Spinal cord (tissue), 10 donors: ENCODE measurements around the gene MAML3. TPM values are rescaled to one million over a fixed set of nuclear protein-coding genes. Genes with fewer than 3 reads are reported as not detected.

ENCODE experiments used
- DNase-seq, 6 donors: peaks; one replicate each; pipeline versions ENCODE4 v3.0.0 to v3.0.0-alpha.2; 2013 to 2015; ENCODE audit warnings: low spot score in 6 of 6, low read depth in 4 of 6
- H3K27ac ChIP-seq: one replicate; pipeline ENCODE4 v1.5.1; 2013; ENCODE audit warnings: low read depth, low read length, control low read depth
- H3K27me3 ChIP-seq: one replicate; pipeline ENCODE4 v1.6.1; 2013; ENCODE audit warnings: low read length; ENCODE audit not compliant: control insufficient read depth, insufficient read depth
- H3K36me3 ChIP-seq: one replicate; pipeline ENCODE4 v1.6.1; 2013; ENCODE audit warnings: low read length; ENCODE audit not compliant: control insufficient read depth, insufficient read depth
- H3K4me1 ChIP-seq: one replicate; pipeline ENCODE4 v1.6.1; 2013; ENCODE audit warnings: low read length; ENCODE audit not compliant: control insufficient read depth, insufficient read depth
- H3K4me3 ChIP-seq: one replicate; pipeline ENCODE4 v1.5.1; 2013; ENCODE audit warnings: low read depth, low read length, control low read depth
- H3K9me3 ChIP-seq: one replicate; pipeline ENCODE4 v1.6.1; 2013; ENCODE audit warnings: low read length; ENCODE audit not compliant: control insufficient read depth, insufficient read depth
- WGBS: methylation state at CpG from one replicate; pipeline ENCODE4 v1.1.5; 2013; ENCODE audit warnings: missing lambda C conversion rate; ENCODE audit not compliant: insufficient coverage; 5-methylcytosine and 5-hydroxymethylcytosine counted together
- polyA plus RNA-seq, 2 donors: library from polyadenylated mRNA; unstranded; fragments of 120-200 nt; gene quantifications; one replicate each; pipeline ENCODE4 v1.2.1, GENCODE V29; 2013; ENCODE audit not compliant: insufficient read length in 2 of 2
- total RNA-seq, 2 donors: library from RNA; depleted of rRNA in 1 of 2; stranded (reverse); fragments of 120-200 nt in 1 of 2; fragments of >200 nt in 1 of 2; gene quantifications; one replicate each; pipeline versions ENCODE4 v1.2.3 to v1.2.4, GENCODE V29; 2013 to 2014
- donor health status: healthy.

MAML3 gene
- total and polyA plus RNA-seq, 4 donors: 6.0 to 11.0 (median 8.2) TPM

- H3K9me3 ChIP-seq: no peaks in the 10 kb centered on the region
- peak in 2 of 6 donors; percentile 29 to 63 for DNase-seq
- no peak overlapping the region for H3K27ac ChIP-seq
- H3K4me1 ChIP-seq: peaks cover 8% of the 10 kb centered on the region
- WGBS: 82% methylated on average over 6 of the region's 9 CpGs
- H3K4me3 ChIP-seq: no peak overlapping the region
- H3K36me3 ChIP-seq: no peaks in the 10 kb centered on the region
- H3K27me3 ChIP-seq: no peaks in the 10 kb centered on the region
Measured at GRCh38 chr4:140134746-140135425, 19.1 kb downstream of the MAML3 start.

- no CpG with 5 or more reads among the region's 3 CpGs for WGBS
- H3K36me3 ChIP-seq: no peaks in the 10 kb centered on the region
- no peak for DNase-seq
Measured at GRCh38 chr4:140133576-140133975, 20.4 kb downstream of the MAML3 start.

GRCh38 chr4:140131675-140132229 is 22.2 kb downstream of the MAML3 start:
- Histone ChIP-seq H3K36me3 (no peaks in the 10 kb centered on the region), H3K4me1 (peaks cover 8% of the 10 kb centered on the region), H3K27me3 (no peaks in the 10 kb centered on the region), H3K9me3 (no peaks in the 10 kb centered on the region), H3K27ac (no peak overlapping the region), H3K4me3 (no peak overlapping the region)
- DNase-seq: no peak
- 100% methylated on average over 2 of the region's 5 CpGs for WGBS

More at GRCh38 chr4:140133576-140133975, 20.4 kb downstream of the MAML3 start:
- Histone ChIP-seq H3K27me3 (no peaks in the 10 kb centered on the region), H3K4me3 (no peak overlapping the region), H3K27ac (no peak overlapping the region), H3K9me3 (no peaks in the 10 kb centered on the region), H3K4me1 (peaks cover 8% of the 10 kb centered on the region)

- Histone ChIP-seq H3K36me3 (no peaks in the 10 kb centered on the region), H3K27ac (no peak overlapping the region), H3K4me1 (peaks cover 8% of the 10 kb centered on the region), H3K9me3 (no peaks in the 10 kb centered on the region), H3K27me3 (no peaks in the 10 kb centered on the region), H3K4me3 (no peak overlapping the region)
- no peak for DNase-seq
- WGBS: no CpG with 5 or more reads among the region's 2 CpGs
Measured at GRCh38 chr4:140130677-140131076, 23.3 kb downstream of the MAML3 start.

GRCh38 chr4:140127422-140127821 is 26.6 kb downstream of the MAML3 start:
- Histone ChIP-seq H3K4me3 (no peak overlapping the region), H3K36me3 (no peaks in the 10 kb centered on the region), H3K27me3 (no peaks in the 10 kb centered on the region), H3K9me3 (no peaks in the 10 kb centered on the region), H3K27ac (no peak overlapping the region), H3K4me1 (no peaks in the 10 kb centered on the region)
- DNase-seq: no peak
- WGBS: 100% methylated on average over 2 of the region's 2 CpGs

- Histone ChIP-seq H3K36me3 (no peaks in the 10 kb centered on the region), H3K27me3 (no peaks in the 10 kb centered on the region), H3K4me1 (no peaks in the 10 kb centered on the region), H3K9me3 (no peaks in the 10 kb centered on the region), H3K27ac (no peak overlapping the region), H3K4me3 (no peak overlapping the region)
- DNase-seq: no peak
- 79% methylated on average over 6 of the region's 6 CpGs for WGBS
Measured at GRCh38 chr4:140126261-140126660, 27.7 kb downstream of the MAML3 start.

- Histone ChIP-seq H3K4me1 (no peaks in the 10 kb centered on the region), H3K9me3 (no peaks in the 10 kb centered on the region), H3K4me3 (no peak overlapping the region), H3K36me3 (no peaks in the 10 kb centered on the region), H3K27me3 (no peaks in the 10 kb centered on the region), H3K27ac (no peak overlapping the region)
- no peak for DNase-seq
- 100% methylated on average over 1 of the region's 2 CpGs for WGBS
Measured at GRCh38 chr4:140125374-140125773, 28.6 kb downstream of the MAML3 start.

GRCh38 chr4:140123666-140124377 is 30.2 kb downstream of the MAML3 start:
- 84% methylated on average over 5 of the region's 8 CpGs for WGBS
- no peak for DNase-seq
- H3K36me3 ChIP-seq: no peaks in the 10 kb centered on the region
- H3K27ac ChIP-seq: no peak overlapping the region
- H3K9me3 ChIP-seq: no peaks in the 10 kb centered on the region
- H3K4me1 ChIP-seq: no peaks in the 10 kb centered on the region
- H3K27me3 ChIP-seq: no peaks in the 10 kb centered on the region
- no peak overlapping the region for H3K4me3 ChIP-seq

- DNase-seq: no peak
- H3K4me1 ChIP-seq: no peaks in the 10 kb centered on the region
- no peaks in the 10 kb centered on the region for H3K27me3 ChIP-seq
- WGBS: no CpG with 5 or more reads among the region's 1 CpG
- H3K9me3 ChIP-seq: no peaks in the 10 kb centered on the region
- no peak overlapping the region for H3K27ac ChIP-seq
- H3K4me3 ChIP-seq: no peak overlapping the region
- no peaks in the 10 kb centered on the region for H3K36me3 ChIP-seq
Measured at GRCh38 chr4:140122891-140123290, 31.1 kb downstream of the MAML3 start.

- Histone ChIP-seq H3K9me3 (no peaks in the 10 kb centered on the region), H3K4me3 (no peak overlapping the region), H3K27ac (no peak overlapping the region), H3K4me1 (no peaks in the 10 kb centered on the region), H3K36me3 (no peaks in the 10 kb centered on the region), H3K27me3 (no peaks in the 10 kb centered on the region)
- 20% methylated on average over 1 of the region's 3 CpGs for WGBS
- DNase-seq: no peak
Measured at GRCh38 chr4:140121646-140122045, 32.3 kb downstream of the MAML3 start.
